Measurements from ENCODE around the gene KIZ. TPM values are rescaled to one million over a fixed set of nuclear protein-coding genes. Genes with fewer than 3 reads are reported as not detected.
"Not testable (repeated sequence)": the region's sequence is repeated elsewhere in the genome, so short reads cannot be mapped to it uniquely, and the experiment has no call there.

Gene KIZ
- total and polyA plus RNA-seq, 2 donors: 18.7 to 24.7 TPM

DNA sequence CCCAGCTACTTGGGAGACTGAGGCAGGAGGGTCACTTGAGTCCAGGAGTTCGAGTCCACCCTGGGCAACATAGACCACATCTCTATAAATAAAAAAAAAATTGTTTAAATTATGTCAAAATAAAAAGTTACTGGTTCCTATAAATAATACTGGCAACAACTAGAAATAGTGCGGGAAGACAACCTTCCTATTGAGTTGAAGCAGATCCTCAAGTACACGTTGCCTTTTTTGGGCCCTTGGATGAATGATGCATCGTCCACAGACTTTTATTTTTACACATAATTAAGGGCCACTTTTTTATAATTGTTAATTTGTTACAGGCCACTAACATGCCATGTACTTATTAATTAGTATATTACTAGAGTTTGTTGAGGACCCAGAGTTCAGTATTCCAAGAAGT, 31.1 kb downstream of the KIZ start:
- H3K4me1 ChIP-seq (ENCODE audit: control insufficient read depth in 2 of 2, insufficient read depth in 2 of 2, low read length in 2 of 2): no peaks in the 10 kb centered on the region
- H3K9me3 ChIP-seq (ENCODE audit: control insufficient read depth in 2 of 2, insufficient read depth in 1 of 2, low read length in 1 of 2): no peaks in the 10 kb centered on the region
- no peak for DNase-seq (ENCODE audit: low read depth in 6 of 9, low spot score in 9 of 9)
- H3K4me3 ChIP-seq (ENCODE audit: low read length in 2 of 2): no peak overlapping the region
- WGBS: 99% methylated on average over 4 of the region's 4 CpGs
- peaks cover 2 to 3% of the 10 kb centered on the region in 2 donors for H3K36me3 ChIP-seq (ENCODE audit: control insufficient read depth in 2 of 2, insufficient read depth in 2 of 2, low read length in 1 of 2)
- no peak overlapping the region for H3K27ac ChIP-seq (ENCODE audit: low read depth in 1 of 2, low read length in 1 of 2)
- H3K27me3 ChIP-seq (ENCODE audit: control insufficient read depth in 2 of 2, insufficient read depth in 1 of 2, low read length in 1 of 2): no peaks in the 10 kb centered on the region

DNA sequence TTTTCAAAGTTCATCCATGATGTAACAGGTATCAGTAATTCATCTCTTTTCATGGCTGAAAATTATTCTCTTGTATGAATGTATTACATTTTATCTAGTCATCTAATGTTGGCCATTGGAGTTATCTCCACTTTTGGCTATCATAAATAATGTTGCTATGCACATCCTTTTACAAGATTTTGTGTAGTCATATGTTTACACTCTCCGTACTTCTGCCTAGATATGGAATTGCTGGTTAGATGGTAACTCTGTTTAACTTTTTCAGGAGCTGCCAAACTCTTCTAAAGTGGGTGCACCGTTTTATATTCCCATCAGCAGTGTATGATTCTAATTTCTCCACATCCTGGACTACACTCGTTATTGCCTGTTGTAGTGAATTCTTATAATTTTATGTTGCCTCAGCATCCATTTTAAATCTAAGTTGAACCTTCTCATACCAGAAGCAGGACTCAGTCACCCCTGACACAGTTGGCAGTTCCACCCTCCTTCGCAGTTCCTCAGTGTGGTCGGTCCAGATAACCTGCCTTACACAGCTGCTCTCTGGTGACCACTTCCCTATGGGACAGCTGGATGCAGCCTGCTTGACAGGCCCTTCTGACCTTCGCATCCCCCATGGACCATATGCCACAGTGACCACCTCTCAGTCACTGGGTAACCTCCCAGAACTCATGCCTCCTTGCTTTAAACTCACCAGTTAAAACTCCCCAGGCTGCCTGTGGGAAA, 33.9 kb downstream of the KIZ start:
- Histone ChIP-seq H3K4me3 (ENCODE audit: low read length in 2 of 2) (no peak overlapping the region), H3K27me3 (ENCODE audit: control insufficient read depth in 2 of 2, insufficient read depth in 1 of 2, low read length in 1 of 2) (no peaks in the 10 kb centered on the region), H3K9me3 (ENCODE audit: control insufficient read depth in 2 of 2, insufficient read depth in 1 of 2, low read length in 1 of 2) (no peaks in the 10 kb centered on the region), H3K4me1 (ENCODE audit: control insufficient read depth in 2 of 2, insufficient read depth in 2 of 2, low read length in 2 of 2) (no peaks in the 10 kb centered on the region), H3K27ac (ENCODE audit: low read depth in 1 of 2, low read length in 1 of 2) (no peak overlapping the region), H3K36me3 (ENCODE audit: control insufficient read depth in 2 of 2, insufficient read depth in 2 of 2, low read length in 1 of 2) (peaks cover 3 to 10% of the 10 kb centered on the region in 2 donors)
- WGBS: 96% methylated on average over 6 of the region's 6 CpGs
- no peak for DNase-seq (ENCODE audit: low read depth in 6 of 9, low spot score in 9 of 9)

DNA sequence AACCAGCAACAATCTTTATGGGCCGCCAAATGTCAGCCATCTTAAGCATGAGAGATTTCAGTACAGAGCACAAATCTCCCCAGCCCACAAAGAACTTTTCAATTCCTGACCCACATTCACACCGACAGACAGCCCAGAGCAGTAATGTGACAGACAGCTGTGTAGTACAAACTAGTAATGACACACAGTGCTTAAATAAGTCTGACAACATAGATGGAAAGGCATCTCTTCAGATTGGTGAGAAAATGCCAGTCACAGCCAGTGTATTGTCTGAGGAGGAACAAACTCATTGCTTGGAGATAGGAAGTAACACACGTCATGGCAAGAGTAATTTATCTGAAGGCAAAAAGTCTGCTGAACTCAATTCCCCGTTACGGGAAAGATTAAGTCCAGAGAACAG, 36.0 kb downstream of the KIZ start:
- Histone ChIP-seq H3K4me1 (ENCODE audit: control insufficient read depth in 2 of 2, insufficient read depth in 2 of 2, low read length in 2 of 2) (peaks cover 7% of the 10 kb centered on the region in 2 donors), H3K36me3 (ENCODE audit: control insufficient read depth in 2 of 2, insufficient read depth in 2 of 2, low read length in 1 of 2) (peaks cover 3 to 10% of the 10 kb centered on the region in 2 donors)
- WGBS: 99% methylated on average over 5 of the region's 5 CpGs

DNA sequence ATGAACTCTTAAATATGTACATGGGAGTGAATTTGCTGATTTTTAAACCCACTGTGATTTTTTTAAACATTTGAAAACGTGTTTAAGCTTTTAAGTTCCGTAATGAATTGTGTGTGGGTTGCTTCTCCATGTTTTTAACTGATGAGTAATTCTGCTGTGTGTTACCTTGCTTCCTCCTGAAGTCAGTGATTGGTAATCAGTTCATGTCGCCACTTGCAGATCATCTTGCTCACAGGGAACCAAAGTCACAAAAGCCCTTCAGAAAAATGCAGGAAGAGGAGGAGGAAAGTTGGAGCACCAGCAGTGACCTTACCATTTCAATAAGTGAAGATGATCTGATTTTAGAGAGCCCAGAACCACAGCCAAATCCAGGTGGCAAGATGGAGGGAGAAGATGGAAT, 36.7 kb downstream of the KIZ start:
- H3K27me3 ChIP-seq (ENCODE audit: control insufficient read depth in 2 of 2, insufficient read depth in 1 of 2, low read length in 1 of 2): no peaks in the 10 kb centered on the region
- H3K9me3 ChIP-seq (ENCODE audit: control insufficient read depth in 2 of 2, insufficient read depth in 1 of 2, low read length in 1 of 2): no peaks in the 10 kb centered on the region
- H3K4me3 ChIP-seq (ENCODE audit: low read length in 2 of 2): no peak overlapping the region
- no peak overlapping the region for H3K27ac ChIP-seq (ENCODE audit: low read depth in 1 of 2, low read length in 1 of 2)
- WGBS: 95% methylated on average over 3 of the region's 3 CpGs
- peaks cover 7 to 11% of the 10 kb centered on the region in 2 donors for H3K4me1 ChIP-seq (ENCODE audit: control insufficient read depth in 2 of 2, insufficient read depth in 2 of 2, low read length in 2 of 2)
- no peak for DNase-seq (ENCODE audit: low read depth in 6 of 9, low spot score in 9 of 9)
- H3K36me3 ChIP-seq (ENCODE audit: control insufficient read depth in 2 of 2, insufficient read depth in 2 of 2, low read length in 1 of 2): peaks cover 3 to 13% of the 10 kb centered on the region in 2 donors

More for the DNA sequence above, 36.0 kb downstream of the KIZ start:
- DNase-seq (ENCODE audit: low read depth in 6 of 9, low spot score in 9 of 9): no peak
- H3K9me3 ChIP-seq (ENCODE audit: control insufficient read depth in 2 of 2, insufficient read depth in 1 of 2, low read length in 1 of 2): no peaks in the 10 kb centered on the region
- no peak overlapping the region for H3K4me3 ChIP-seq (ENCODE audit: low read length in 2 of 2)
- H3K27me3 ChIP-seq (ENCODE audit: control insufficient read depth in 2 of 2, insufficient read depth in 1 of 2, low read length in 1 of 2): no peaks in the 10 kb centered on the region
- H3K27ac ChIP-seq (ENCODE audit: low read depth in 1 of 2, low read length in 1 of 2): no peak overlapping the region

DNA sequence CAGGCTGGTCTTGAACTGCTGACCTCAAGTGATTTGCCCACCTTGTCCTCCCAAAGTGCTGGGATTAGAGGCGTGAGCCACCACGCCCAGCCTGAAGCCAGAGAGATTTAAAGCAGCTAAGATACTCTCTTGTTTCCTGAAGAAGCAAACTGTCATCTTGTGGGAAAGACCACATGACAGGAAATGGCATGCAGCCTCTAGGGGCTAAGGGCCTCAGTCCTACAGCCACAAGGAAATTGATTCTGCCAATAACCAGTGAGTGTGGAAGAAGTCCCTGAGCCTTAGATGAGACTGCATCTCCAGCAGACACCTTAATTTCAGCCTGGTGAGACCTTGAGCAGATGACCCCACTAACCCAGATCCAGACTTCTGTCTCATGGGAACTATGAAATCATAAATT, 40.9 kb downstream of the KIZ start:
- Histone ChIP-seq H3K9me3 (ENCODE audit: control insufficient read depth in 2 of 2, insufficient read depth in 1 of 2, low read length in 1 of 2) (no peaks in the 10 kb centered on the region), H3K36me3 (ENCODE audit: control insufficient read depth in 2 of 2, insufficient read depth in 2 of 2, low read length in 1 of 2) (peaks cover 2 to 13% of the 10 kb centered on the region in 2 donors), H3K4me3 (ENCODE audit: low read length in 2 of 2) (no peak overlapping the region), H3K27me3 (ENCODE audit: control insufficient read depth in 2 of 2, insufficient read depth in 1 of 2, low read length in 1 of 2) (no peaks in the 10 kb centered on the region), H3K27ac (ENCODE audit: low read depth in 1 of 2, low read length in 1 of 2) (peak overlapping the region in 1 of 2 donors; percentile 60), H3K4me1 (ENCODE audit: control insufficient read depth in 2 of 2, insufficient read depth in 2 of 2, low read length in 2 of 2) (peaks cover 7 to 11% of the 10 kb centered on the region in 2 donors)
- 66% methylated on average over 2 of the region's 2 CpGs for WGBS
- DNase-seq (ENCODE audit: low read depth in 6 of 9, low spot score in 9 of 9): peak in 5 of 9 donors; percentile 15 to 60 (median 26)

DNA sequence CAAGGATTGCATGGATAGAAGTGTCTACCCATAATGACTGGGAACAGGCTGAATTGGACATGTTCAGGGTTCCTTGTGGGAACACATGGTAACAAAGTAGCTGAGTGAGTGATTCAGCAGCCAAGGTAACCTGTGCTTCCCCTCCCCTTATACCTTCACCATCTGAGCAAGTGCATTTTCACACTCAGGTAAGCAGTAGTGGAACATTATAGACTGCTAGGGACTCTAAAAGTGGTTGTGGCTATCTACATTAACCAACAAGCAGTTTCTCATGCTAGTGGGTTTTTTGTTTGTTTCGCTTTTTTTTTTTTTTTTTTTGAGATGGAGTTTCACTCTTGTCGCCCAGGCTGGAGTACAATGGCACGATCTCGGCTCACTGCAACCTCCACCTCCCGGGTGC, 41.4 kb downstream of the KIZ start:
- Histone ChIP-seq H3K9me3 (ENCODE audit: control insufficient read depth in 2 of 2, insufficient read depth in 1 of 2, low read length in 1 of 2) (no peaks in the 10 kb centered on the region), H3K4me3 (ENCODE audit: low read length in 2 of 2) (no peak overlapping the region), H3K36me3 (ENCODE audit: control insufficient read depth in 2 of 2, insufficient read depth in 2 of 2, low read length in 1 of 2) (peaks cover 0 to 8% of the 10 kb centered on the region in 2 donors), H3K27me3 (ENCODE audit: control insufficient read depth in 2 of 2, insufficient read depth in 1 of 2, low read length in 1 of 2) (no peaks in the 10 kb centered on the region), H3K27ac (ENCODE audit: low read depth in 1 of 2, low read length in 1 of 2) (peak overlapping the region; percentile 31 to 60), H3K4me1 (ENCODE audit: control insufficient read depth in 2 of 2, insufficient read depth in 2 of 2, low read length in 2 of 2) (peaks cover 7 to 11% of the 10 kb centered on the region in 2 donors)
- WGBS: 98% methylated on average over 5 of the region's 5 CpGs
- no peak for DNase-seq (ENCODE audit: low read depth in 6 of 9, low spot score in 9 of 9)

DNA sequence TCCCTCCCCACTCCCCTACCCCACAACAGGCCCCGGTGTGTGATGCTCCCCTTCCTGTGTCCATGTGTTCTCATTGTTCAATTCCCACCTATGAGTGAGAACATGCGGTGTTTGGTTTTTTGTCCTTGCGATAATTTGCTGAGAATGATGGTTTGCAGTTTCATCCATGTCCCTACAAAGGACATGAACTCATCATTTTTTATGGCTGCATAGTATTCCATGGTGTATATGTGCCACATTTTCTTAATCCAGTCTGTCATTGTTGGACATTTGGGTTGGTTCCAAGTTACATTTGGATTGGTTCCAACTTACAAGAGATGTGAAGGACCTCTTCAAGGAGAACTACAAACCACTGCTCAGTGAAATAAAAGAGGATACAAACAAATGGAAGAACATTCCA, 42.2 kb downstream of the KIZ start:
- peaks cover 7 to 11% of the 10 kb centered on the region in 2 donors for H3K4me1 ChIP-seq (ENCODE audit: control insufficient read depth in 2 of 2, insufficient read depth in 2 of 2, low read length in 2 of 2)
- H3K4me3 ChIP-seq (ENCODE audit: low read length in 2 of 2); H3K27ac ChIP-seq (ENCODE audit: low read depth in 1 of 2, low read length in 1 of 2); DNase-seq (ENCODE audit: low read depth in 6 of 9, low spot score in 9 of 9); H3K36me3 ChIP-seq (ENCODE audit: control insufficient read depth in 2 of 2, insufficient read depth in 2 of 2, low read length in 1 of 2); H3K9me3 ChIP-seq (ENCODE audit: control insufficient read depth in 2 of 2, insufficient read depth in 1 of 2, low read length in 1 of 2); H3K27me3 ChIP-seq (ENCODE audit: control insufficient read depth in 2 of 2, insufficient read depth in 1 of 2, low read length in 1 of 2): not testable (repeated sequence)
- WGBS: 99% methylated on average over 3 of the region's 3 CpGs

DNA sequence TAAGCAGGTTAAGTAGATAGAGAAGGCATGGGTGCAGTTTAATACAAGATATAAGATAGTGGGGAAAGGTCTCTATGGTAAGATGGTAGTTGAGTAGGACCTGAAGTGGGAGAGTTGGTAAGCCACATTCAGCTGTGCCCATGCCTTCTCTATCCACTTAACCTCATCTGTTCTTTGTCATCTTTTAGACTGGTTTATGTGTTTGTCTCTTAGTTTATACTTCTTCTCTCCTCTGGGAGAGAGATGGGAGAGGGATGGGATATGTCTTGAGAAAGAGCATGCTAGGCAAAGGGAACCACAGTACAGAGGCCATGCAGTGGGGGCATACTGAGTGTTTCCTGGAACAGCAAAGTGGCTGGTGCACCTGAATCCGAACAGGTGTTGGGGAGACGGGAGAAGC, 46.7 kb downstream of the KIZ start:
- Histone ChIP-seq H3K36me3 (ENCODE audit: control insufficient read depth in 2 of 2, insufficient read depth in 2 of 2, low read length in 1 of 2) (no peaks in the 10 kb centered on the region), H3K27ac (ENCODE audit: low read depth in 1 of 2, low read length in 1 of 2) (no peak overlapping the region), H3K4me1 (ENCODE audit: control insufficient read depth in 2 of 2, insufficient read depth in 2 of 2, low read length in 2 of 2) (peaks cover 9 to 11% of the 10 kb centered on the region in 2 donors), H3K27me3 (ENCODE audit: control insufficient read depth in 2 of 2, insufficient read depth in 1 of 2, low read length in 1 of 2) (no peaks in the 10 kb centered on the region), H3K4me3 (ENCODE audit: low read length in 2 of 2) (no peak overlapping the region), H3K9me3 (ENCODE audit: control insufficient read depth in 2 of 2, insufficient read depth in 1 of 2, low read length in 1 of 2) (no peaks in the 10 kb centered on the region)
- WGBS: 99% methylated on average over 2 of the region's 2 CpGs
- no peak for DNase-seq (ENCODE audit: low read depth in 6 of 9, low spot score in 9 of 9)

DNA sequence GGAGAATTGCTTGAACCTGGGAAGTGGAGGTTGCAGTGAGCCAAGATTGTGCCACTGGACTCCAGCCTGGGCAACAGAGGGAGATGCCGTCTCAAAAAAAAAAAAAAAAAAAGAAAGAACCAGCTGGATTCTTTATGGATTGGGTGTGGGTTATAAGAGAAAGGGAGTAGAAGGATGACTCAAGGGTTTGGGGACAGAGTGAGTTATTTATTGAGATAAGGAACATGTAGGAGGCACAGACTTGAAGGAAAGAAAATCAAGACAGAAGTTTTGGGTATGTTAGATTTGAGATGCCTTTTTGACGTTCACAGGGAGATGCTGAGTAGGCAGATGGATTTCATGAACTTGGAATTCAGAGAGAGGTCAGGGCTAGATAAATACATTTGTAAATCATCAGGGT, 47.6 kb downstream of the KIZ start:
- no peak overlapping the region for H3K27ac ChIP-seq (ENCODE audit: low read depth in 1 of 2, low read length in 1 of 2)
- no peak overlapping the region for H3K4me3 ChIP-seq (ENCODE audit: low read length in 2 of 2)
- H3K36me3 ChIP-seq (ENCODE audit: control insufficient read depth in 2 of 2, insufficient read depth in 2 of 2, low read length in 1 of 2): no peaks in the 10 kb centered on the region
- no peaks in the 10 kb centered on the region for H3K9me3 ChIP-seq (ENCODE audit: control insufficient read depth in 2 of 2, insufficient read depth in 1 of 2, low read length in 1 of 2)
- DNase-seq (ENCODE audit: low read depth in 6 of 9, low spot score in 9 of 9): no peak
- no peaks in the 10 kb centered on the region for H3K27me3 ChIP-seq (ENCODE audit: control insufficient read depth in 2 of 2, insufficient read depth in 1 of 2, low read length in 1 of 2)
- H3K4me1 ChIP-seq (ENCODE audit: control insufficient read depth in 2 of 2, insufficient read depth in 2 of 2, low read length in 2 of 2): peaks cover 9 to 11% of the 10 kb centered on the region in 2 donors
- WGBS: 99% methylated on average over 2 of the region's 2 CpGs
